Mesenteric fat pad (tissue), 1 donor: ENCODE data around the gene ZNF705A. TPM values are rescaled to one million over a fixed set of nuclear protein-coding genes. Genes with fewer than 3 reads are reported as not detected.
"Not testable (repeated sequence)": the region's sequence is repeated elsewhere in the genome, so short reads cannot be mapped to it uniquely, and the experiment has no call there.

Experiments used
- DNase-seq: peaks from one replicate; pipeline ENCODE4 v3.0.0-alpha.2; 2020; ENCODE audit warnings: low spot score
- long read RNA-seq: library from polyadenylated mRNA; unstranded; transcript quantifications from one replicate; pipeline ENCODE4 v2.0.0, GENCODE V29; 2020
- total RNA-seq: library from RNA; stranded (reverse); fragmentation: NEBNext Ultra II Directional; extraction: Animal tissue kit (Norgen Biotek cat#: 25700); gene quantifications from one replicate; pipeline ENCODE4 v1.2.1, GENCODE V29; 2021
- donor health status: DM: yes; HTN: yes; CAD: no.

Gene ZNF705A
- not detected for total RNA-seq
- long read RNA-seq, result 0 reads

DNA sequence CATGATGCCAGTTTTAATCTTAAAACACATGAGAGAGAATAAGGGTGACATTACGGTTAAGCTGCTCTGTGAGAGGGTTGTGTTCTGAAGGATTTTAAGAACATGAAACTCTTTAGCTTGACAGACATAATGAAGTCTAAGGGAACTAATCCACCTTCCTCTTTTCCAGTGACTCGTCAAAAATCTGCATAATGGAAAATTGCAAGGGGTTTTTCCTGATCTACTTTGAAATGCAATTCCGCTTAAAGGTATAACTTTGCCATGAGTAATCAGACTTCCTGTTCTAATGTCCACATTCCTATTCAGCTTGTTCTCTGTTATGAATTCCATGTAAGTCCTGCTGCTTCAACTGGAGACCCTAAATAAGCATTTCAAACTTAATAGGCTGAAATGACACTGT lies at the start of gene ZNF705A:
ZNF705A (plus strand) TSS at position 171 of the 400 bp plus-strand sequence. CDS start 15,611 bp downstream, outside the sequence.
- DNase-seq, result no peak

DNA sequence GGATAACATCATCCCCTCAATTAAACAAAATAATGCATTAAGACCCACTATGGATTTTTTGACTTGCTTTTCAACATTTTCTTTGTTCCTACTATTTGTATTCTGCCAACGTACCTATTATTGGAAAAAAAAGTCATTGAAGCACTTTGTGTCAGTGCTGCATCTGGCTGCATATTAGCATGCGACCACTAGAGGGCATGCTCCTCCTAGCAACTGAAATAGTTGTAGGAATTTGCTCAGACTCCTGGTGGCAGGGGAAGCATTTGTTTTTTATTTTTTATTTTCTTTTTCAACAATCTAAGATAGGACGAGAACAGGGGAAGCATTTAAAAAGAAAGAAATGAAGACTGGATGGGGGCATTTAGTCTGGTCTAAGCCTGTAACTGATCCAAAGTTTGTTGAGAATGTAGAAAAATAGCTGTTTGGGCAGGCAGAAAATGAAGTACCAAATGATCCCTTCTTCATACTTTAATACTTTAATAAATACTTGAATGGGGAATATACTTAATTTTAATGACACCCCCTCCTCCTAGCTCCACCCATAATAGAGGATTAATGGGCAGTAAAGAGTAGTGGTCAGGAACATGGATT lies 47.9 kb upstream of the ZNF705A start:
- DNase-seq, result no peak

DNA sequence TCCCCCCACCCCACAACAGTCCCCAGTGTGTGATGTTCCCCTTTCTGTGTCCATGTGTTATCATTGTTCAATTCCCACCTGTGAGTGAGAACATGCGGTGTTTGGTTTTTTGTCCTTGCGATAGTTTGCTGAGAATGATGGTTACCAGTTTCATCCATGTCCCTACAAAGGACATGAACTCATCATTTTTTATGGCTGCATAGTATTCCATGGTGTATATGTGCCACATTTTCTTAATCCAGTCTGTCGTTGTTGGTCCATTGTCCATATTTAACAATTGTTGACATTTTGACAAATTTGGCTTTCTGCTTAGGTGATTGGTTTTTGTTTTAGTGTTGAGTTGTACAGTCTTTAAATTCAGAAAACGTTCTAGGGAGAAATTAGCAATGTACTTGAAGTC lies 43.7 kb upstream of the ZNF705A start:
- not testable (repeated sequence) for DNase-seq

DNA sequence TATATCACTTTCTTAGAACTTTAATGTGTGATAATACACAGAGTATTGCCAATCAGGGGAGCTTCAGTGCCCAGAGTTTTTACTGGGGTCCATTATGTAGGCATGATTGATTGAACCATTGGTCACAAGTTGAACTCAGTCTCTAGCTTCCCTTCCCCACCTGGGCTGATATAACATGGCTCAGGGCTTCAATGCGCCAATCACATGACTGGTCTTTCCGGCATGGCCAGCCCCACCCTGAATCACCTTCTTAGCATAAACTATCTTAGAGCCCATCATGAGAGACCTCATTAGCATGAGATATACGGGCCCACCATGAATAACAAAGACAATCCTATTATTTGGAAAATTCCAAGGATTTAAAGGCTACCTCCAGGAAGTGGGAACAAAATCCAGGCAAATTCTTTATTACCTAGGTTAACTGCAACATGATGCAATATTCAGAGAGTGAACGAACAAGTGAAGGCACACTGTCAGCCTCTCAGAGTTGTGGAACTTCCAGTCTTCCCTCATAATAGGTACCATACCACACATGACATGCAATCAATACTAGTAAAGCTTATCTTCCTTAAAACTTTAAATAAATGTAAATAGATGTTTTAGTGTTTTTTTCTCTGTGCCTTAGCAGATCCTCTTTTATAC lies 36.6 kb upstream of the ZNF705A start:
- DNase-seq, result no peak

DNA sequence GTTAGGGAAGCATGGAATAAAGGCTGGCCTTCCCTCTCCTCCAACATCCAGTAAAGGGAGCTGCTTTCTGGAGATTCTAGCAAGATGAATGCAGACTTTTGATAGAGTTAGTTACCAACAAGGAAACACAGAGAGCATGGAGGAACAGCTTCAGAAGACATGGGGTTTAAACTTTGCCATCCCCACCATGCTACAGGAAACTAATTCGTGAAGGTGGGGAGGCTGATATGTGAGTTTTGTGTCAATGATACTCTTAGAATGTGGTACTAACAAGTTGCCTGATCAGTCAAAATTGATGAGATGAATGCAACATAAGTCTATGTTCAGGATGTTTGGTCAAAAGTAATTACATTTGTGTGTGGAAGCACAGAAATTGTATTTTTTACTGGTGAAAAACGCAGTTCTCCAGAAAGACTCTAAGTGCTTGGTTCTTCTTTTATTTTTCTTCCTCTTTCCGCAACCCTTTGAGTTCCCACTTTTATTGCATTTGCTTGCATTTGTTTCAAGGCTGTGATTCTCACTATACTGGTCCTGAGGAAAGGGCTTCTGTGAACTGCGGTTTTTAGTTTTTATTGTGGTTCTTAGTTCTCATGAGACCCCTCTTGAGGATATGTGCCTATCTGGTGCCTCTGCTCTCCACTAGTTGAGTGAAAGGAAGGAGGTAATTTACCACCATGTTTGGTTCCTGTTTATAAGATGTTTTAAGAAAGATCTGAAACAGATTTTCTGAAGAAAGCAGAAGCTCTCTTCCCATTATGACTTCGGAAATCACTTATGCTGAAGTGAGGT lies 33.5 kb upstream of the ZNF705A start, which contains the start of gene CLEC4A:
CLEC4A (plus strand) TSS at position 494 of the 789 bp plus-strand sequence; CDS start at position 756, 262 bp downstream.
- no peak for DNase-seq

DNA sequence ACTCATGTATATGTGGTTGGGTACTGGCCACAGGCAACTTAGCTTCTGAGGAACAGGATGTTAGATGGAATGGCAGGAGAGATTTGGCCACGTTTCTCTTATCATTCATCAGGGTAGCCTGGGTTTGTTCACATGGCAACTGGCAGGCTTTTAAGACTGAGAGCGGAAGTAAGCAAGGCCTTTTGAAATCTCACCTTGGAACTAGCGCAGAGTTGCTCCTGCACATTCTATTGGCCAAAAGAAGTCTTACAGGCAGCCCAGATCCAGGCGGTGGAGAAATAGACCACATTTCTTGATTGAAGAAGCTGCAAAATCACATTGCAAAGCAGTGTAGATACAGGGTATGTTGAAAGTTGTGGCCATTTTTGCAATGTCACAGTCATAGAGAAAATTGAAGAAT lies 29.7 kb upstream of the ZNF705A start:
- DNase-seq, result no peak

DNA sequence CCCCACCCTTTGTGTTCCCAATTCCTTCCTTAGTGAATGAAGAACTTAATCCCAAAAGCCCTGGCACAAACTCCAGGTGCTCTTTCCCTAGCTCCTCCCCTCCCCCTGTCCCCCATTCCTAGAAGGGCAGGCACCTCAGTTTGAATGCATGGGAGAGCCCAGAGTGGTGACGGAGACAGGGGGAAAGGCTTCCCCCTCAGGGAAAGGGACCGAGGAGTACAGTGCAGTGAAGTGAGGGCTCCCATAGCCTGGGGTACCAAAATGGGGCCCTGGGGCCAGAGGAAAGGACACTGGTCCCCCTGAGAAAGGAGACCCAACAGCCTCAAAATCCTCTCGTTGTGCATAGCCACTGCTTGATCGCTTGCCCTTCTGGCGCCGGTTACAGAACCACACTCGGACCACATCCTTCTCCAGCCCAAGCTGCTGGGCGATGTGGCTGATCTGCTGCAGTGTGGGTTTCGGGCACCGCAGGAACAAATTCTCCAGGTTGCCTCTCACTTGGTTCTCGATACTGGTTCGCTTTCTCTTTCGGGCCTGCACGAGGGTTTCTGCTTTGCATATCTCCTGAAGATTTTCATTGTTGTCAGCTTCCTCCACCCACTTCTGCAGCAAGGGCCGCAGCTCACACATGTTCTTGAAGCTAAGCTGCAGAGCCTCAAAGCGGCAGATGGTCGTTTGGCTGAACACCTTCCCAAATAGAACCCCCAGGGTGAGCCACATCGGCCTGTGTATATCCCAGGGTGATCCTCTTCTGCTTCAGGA lies 23.0 kb upstream of the ZNF705A start:
- DNase-seq, result not testable (repeated sequence)

DNA sequence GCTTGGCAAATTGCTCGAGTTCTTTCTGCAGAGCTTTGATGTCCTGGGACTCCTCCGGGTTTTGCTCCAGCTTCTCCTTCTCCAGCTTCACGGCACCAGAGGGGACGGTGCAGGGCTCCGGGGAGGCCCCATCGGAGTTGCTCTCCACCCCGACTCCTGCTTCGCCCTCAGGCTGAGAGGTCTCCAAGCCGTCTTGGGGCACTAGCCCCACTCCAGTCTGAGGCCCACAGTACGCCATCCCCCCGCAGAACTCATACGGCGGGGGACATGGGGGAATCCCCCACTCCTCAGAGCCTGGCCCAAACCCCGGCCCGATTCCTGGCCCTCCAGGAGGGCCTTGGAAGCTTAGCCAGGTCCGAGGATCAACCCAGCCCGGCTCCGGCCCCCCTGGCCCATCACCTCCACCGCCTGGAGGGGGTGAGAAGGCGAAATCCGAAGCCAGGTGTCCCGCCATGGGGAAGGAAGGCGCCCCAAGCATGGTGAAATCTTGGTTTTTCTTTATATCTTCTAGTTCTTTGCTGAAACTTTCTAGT lies 22.4 kb upstream of the ZNF705A start:
- not testable (repeated sequence) for DNase-seq

DNA sequence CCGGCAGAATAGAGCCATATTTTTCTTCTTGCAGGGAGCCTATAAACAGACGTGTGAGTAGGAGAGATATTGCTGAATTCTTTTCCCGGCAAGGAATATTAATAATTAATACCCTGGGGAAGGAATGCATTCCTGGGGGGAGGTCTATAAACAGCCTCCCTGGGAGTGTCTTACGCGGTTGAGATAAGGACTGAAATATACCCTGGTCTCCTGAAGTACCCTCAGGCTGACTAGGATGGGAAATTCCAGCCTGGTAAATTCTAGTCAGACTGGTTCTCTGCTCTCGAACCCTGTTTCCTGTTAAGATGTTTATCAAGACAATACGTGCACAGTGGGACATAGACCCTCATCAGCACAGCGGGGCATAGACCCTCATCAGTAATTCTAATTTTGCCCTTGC lies 15.2 kb upstream of the ZNF705A start:
- not testable (repeated sequence) for DNase-seq

DNA sequence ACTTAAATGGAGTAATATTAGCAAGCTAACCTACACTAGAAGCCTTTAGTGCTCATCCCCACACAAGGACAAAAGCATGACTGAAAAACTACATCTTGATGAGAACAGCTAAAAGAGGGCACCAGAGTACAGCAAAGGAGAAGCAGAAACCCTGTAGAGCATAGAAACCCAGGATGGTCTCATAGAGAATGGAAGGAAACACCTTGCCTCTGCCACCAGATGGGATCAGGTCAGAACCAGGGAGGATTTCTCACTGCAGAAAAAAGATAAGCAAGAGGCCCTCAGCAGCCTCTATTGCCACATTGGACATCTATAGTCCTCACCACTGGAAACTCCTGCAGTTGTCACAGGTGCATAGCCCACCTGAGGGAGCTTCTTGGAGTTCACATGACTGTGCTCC lies 13.6 kb upstream of the ZNF705A start:
- DNase-seq, result no peak

DNA sequence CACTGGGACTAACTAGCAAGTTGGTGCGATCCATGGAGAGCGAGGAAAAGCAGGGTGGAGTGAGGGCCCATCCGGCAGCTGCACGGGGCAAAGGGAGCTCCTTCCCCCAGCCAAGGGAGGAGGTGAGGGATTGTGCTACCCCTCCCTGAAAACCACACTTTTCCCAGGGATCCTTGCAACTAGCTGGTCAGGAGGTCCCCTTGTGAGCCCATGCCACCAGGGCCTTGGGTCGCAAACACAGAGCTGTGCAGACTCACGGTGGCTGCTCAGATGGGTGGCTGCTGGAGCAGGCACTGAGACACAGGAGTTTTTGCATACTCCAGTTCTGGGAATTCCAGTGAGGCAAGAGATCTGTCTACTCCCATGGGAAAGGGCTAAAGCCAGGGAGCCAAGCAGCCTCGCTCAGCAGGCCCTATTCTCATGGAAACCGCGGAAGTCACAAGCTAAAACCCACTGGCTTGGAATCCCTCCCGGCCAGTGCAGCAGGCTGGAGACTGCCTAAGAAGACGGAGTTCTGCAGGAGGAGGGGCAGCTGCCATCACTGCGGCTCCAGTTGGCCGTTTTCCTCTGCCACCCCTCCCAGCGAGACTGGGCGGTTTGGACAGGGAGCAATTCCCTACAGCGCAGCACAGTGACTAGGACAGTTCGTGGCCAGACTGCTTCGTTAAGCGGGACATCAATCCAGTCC lies 10.9 kb upstream of the ZNF705A start:
- DNase-seq, result no peak

DNA sequence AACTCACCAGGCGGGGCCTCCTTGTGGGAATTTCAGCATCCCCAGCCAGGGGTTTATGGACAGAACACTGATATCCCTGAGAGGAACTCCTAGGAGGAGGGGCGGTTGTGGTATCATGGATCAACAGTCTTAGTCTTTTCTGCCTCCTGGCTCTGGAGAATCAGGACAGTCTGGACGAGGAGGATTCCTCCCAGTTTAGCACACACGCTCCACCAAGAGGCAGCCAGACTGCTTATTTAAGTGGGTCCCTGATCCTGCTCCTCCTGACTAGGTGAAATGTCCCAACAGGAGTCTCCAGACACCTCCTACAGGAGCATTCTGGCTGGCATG lies 10.4 kb upstream of the ZNF705A start:
- DNase-seq, result no peak

DNA sequence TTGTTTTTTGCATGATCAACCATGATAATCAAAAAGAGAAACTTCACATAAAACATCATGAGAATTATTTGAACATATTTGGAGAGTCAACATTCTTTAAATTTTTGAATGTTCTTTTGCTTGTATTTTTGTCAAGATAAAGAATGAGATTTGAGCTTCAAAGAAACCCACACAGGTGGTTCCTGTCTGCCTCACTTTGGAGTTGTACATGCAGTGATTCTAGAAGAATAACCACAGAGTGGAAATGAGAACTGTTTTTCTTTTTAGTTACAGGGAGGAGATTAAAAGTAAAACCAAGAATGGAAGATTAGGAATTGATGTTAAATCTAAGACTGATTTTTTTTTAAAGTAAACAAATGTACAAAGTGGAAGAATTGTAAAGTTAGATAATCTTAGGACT lies 2.3 kb upstream of the ZNF705A start:
- no peak for DNase-seq

DNA sequence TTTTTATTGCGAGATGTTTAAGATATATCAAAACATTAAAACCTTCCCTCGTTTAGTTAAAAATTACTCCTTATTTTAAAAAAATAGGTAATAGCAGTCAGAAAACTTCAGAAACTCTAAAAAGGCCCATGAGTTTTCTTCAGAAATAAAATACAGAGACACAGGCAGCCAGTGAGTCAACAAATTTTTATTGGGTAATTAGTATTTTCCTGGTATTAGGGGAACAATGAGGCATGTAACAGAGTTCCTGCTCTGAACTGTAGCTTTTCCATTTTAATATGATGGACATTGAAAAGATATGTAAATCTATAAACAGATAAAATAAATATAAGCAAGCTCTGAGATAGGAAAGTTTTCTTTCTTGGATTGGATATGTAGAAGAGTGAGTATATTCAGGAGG lies 399 bp upstream of the ZNF705A start:
- DNase-seq, result no peak

DNA sequence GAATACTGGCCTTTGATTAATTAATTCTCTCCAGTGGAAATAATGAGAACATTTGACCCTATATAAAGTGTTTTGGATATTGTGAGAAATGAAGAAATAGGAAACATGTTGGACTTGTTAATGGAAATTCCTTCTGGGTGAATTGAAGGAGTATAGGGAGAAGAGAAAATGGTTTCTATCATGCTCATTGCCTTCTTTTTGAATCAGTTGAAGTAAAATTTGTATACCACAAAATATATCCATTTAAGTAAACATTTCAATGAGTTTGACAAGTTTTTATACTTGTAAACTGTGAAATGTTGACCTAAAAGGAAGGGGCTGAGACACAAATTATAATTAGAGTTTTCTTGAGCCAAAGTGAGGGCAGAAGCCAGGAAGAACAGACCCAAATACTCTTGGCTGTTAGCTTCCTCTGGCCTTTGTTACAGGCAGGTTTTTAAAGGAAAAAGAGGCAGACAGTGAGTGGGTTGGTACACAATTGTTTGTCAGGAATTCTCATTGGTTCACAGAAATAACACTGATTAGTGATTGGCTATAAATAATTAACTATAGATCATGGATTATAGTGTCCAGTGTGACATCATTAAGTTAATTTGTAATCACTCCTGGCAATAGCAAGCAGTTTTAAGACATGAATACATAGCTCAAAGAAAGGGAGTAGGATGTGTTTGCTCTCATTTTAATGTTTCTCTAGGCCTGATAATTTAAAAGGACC lies 826 bp downstream of the ZNF705A start:
- no peak for DNase-seq

DNA sequence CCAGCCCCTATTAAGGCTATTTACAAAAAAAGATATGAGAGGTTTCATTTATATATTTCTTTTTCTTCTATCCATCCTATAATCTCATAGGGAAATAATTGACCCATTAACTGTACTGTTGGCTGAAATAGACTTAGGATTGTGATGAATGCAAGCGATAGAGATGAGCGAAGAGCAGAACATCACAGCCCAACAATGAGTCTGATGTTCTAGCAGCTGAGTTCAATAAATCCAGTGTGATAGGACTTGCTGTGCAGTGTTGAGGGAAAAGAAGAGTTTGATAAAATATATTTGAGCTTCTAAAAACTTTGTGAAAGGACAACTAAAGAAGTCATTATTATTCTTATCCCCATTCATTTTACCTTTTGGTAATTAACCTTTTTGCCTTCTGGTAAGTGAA lies 16.1 kb downstream of the ZNF705A start:
- DNase-seq, result not testable (repeated sequence)

DNA sequence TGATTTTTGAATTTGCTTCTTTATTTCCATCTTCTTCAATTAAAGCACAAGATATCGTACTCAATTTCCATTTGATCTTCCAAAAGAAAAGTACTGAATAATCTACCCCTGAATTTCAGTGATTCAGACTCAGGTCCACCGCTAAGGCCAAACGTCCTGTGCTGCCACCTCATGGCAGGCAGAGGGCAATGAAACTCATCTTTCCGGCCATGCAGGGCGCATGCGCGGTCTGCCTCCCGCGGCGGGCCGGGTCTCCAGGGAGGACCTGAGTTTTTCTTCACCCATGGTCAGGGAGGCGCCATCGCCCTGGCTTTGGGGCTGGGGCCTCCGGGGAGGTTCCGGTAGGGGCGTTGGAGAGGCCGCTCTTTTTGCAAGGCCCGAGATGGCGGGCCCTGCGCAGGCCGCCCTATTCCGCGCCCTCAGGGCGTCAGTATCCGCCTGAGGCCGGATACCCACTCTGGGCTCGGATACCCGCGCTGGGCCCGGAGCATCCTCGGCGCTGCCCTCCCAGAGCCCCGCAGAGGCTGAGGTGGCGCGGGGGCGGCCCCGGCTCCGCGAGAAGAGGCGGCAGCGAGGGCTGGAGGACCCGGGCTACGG lies 23.3 kb downstream of the ZNF705A start:
- DNase-seq, result peak; percentile 92

DNA sequence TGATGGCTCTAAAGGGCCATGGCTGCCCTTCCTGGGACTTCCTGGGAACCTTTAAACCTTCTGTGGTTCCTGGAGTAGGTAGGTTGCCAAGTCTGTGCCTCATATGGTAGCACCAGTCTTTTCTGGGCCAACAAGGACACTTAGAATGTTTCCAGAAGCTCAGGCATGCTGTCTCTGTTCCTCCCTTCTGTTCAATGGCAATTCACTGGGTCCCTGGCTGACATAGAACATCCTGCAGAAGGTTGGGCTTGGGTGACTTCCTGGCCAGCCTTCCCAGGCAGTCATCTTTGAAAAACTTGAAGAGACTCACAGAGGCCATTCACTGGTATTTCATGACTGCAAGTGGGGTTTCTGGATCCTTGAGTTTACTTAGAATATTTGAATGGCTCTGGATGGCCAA lies 24.5 kb downstream of the ZNF705A start:
- DNase-seq, result not testable (repeated sequence)

DNA sequence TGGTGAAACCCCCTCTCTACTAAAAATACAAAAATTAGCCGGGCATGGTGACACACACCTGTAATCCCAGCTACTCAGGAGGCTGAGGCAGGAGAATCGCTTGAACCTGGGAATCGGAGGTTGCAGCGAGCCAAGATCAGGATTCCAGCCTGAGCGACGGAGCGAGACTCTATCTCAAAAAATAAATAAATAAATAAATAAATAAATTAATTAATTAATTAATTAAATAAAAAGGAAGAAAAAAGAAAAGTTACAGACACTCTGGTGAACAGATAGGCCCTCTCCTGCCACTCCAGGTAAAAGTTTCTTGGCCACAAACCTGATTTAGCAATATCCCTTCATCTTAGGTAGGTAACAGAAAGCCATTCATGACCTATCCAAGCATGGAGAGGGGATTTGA lies 26.1 kb downstream of the ZNF705A start:
- DNase-seq, result not testable (repeated sequence)

DNA sequence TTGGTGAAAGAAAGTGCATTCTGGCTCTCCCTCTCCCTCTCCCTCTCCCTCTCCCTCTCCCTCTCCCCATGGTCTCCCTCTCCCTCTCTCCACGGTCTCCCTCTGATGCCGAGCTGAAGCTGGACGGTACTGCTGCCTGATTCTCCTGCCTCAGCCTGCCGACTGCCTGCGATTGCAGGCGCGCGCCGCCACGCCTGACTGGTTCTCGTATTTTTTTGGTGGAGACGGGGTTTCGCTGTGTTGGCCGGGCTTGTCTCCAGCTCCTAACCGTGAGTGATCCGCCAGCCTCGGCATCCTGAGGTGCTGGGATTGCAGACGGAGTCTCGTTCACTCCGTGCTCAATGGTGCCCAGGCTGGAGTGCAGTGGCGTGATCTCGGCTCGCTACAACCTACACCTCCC lies 26.5 kb downstream of the ZNF705A start:
- not testable (repeated sequence) for DNase-seq
